H1 (cell line): ENCODE data around the gene EEF1A2. TPM values are rescaled to one million over a fixed set of nuclear protein-coding genes. Genes with fewer than 3 reads are reported as not detected.

Experiments used
- CTCF ChIA-PET: fragments of 300-600 bp; sonication (Branson Sonifier 250); formaldehyde crosslinking; loops from one replicate; lab custom pipeline; 2021; ENCODE audit not compliant: partially characterized antibody; lab: Charles Lee
- POLR2A ChIA-PET: fragments of 300-600 bp; sonication (Branson Sonifier 250); formaldehyde crosslinking; loops from one replicate; lab custom pipeline; 2021; ENCODE audit warnings: inconsistent platforms; ENCODE audit not compliant: partially characterized antibody; lab: Charles Lee
- DNase-seq, 2 experiments: peaks; one replicate each; pipeline versions ENCODE4 v3.0.0 to v3.0.0-alpha.2; 2010 to 2022; ENCODE audit warnings: low spot score in 2 of 2, low read depth in 1 of 2, mixed read lengths in 1 of 2
- FAIRE-seq: peaks from 2 replicates; lab custom pipeline; 2011; peaks lifted over from hg19 to GRCh38; lab: Jason Lieb, UNC
- H2AFZ ChIP-seq: 2 replicates; pipeline ENCODE4 v1.8.1; 2012; ENCODE audit warnings: low read length, inconsistent platforms
- H2AK5ac ChIP-seq: 2 replicates; pipeline ENCODE4 v1.6.1; 2013; ENCODE audit warnings: low read depth, low read length
- H2BK120ac ChIP-seq: replicated peaks from 2 replicates; pipeline ENCODE3; 2013; ENCODE audit warnings: low read depth, low read length, inconsistent platforms
- H2BK12ac ChIP-seq: 2 replicates; pipeline ENCODE4 v1.6.1; 2013; ENCODE audit warnings: low read depth, low read length
- H2BK15ac ChIP-seq: 2 replicates; pipeline ENCODE4 v1.6.1; 2013; ENCODE audit warnings: low read length
- H2BK20ac ChIP-seq: 2 replicates; pipeline ENCODE4 v1.6.1; 2013; ENCODE audit warnings: low read length
- H2BK5ac ChIP-seq: 2 replicates; pipeline ENCODE4 v1.6.1; 2013; ENCODE audit warnings: low read depth, low read length
- H3K14ac ChIP-seq: 2 replicates; pipeline ENCODE4 v1.6.1; 2013; ENCODE audit warnings: inconsistent platforms; ENCODE audit not compliant: insufficient read length
- H3K18ac ChIP-seq: 2 replicates; pipeline ENCODE4 v1.6.1; 2013; ENCODE audit warnings: low read length; ENCODE audit errors: extremely low read depth
- H3K23ac ChIP-seq: 2 replicates; pipeline ENCODE4 v1.6.1; 2013; ENCODE audit warnings: inconsistent platforms; ENCODE audit not compliant: insufficient read length
- H3K23me2 ChIP-seq: 2 replicates; pipeline ENCODE4 v1.6.1; 2013; ENCODE audit warnings: low read depth, low read length
- H3K27ac ChIP-seq: 2 replicates; pipeline ENCODE4 v1.6.1; 2011; ENCODE audit warnings: low read depth, low read length, inconsistent platforms
- H3K27me3 ChIP-seq, 4 experiments: replicated peaks in 1 of 4; 1 replicate in 1 of 4; 2 replicates in 3 of 4; pipeline versions ENCODE4 v1.6.1 to v1.8.1; 2011 to 2013; ENCODE audit warnings: low read length in 3 of 4, mild to moderate bottlenecking in 3 of 4, inconsistent platforms in 2 of 4, mixed read lengths in 2 of 4, moderate library complexity in 1 of 4; ENCODE audit not compliant: control insufficient read depth in 3 of 4, insufficient read depth in 3 of 4; ENCODE audit errors: extremely low read depth in 1 of 4
- H3K36me3 ChIP-seq, 4 experiments: 2 replicates each; pipeline versions ENCODE4 v1.6.1 to v1.8.1; 2011 to 2013; ENCODE audit warnings: mild to moderate bottlenecking in 4 of 4, low read length in 3 of 4, moderate library complexity in 2 of 4, control low read depth in 1 of 4, inconsistent platforms in 1 of 4; ENCODE audit not compliant: insufficient read depth in 4 of 4, control insufficient read depth in 2 of 4
- H3K4ac ChIP-seq: replicated peaks from 2 replicates; pipeline ENCODE3; 2013; ENCODE audit warnings: low read length, low read depth, mixed read lengths, inconsistent platforms; ENCODE audit not compliant: insufficient read length
- H3K4me1 ChIP-seq, 4 experiments: replicated peaks in 1 of 4; 1 replicate in 1 of 4; 2 replicates in 3 of 4; pipeline versions ENCODE4 v1.6.1 to v1.8.1; 2011 to 2013; ENCODE audit warnings: low read length in 3 of 4, inconsistent platforms in 2 of 4, mixed read lengths in 1 of 4; ENCODE audit not compliant: insufficient read depth in 4 of 4, control insufficient read depth in 3 of 4
- H3K4me2 ChIP-seq, 2 experiments: 2 replicates each; pipeline versions ENCODE4 v1.6.1 to v1.8.1; 2011 to 2013; ENCODE audit warnings: low read depth in 2 of 2, low read length in 2 of 2, control low read depth in 1 of 2, inconsistent platforms in 1 of 2, mild to moderate bottlenecking in 1 of 2; ENCODE audit not compliant: insufficient read depth in 1 of 2
- H3K4me3 ChIP-seq, 4 experiments: fragments of 200-600, 300-600 bp in 1 of 4; sonication (generic), shearing (Covaris generic), sonication (Bioruptor Twin) in 1 of 4; 2 replicates each; pipeline versions ENCODE4 v1.5.1 to v1.8.1; 2011 to 2016; ENCODE audit warnings: low read length in 4 of 4, low read depth in 3 of 4, control low read depth in 2 of 4, inconsistent platforms in 2 of 4, mild to moderate bottlenecking in 2 of 4, mixed read lengths in 1 of 4, moderate library complexity in 1 of 4; ENCODE audit not compliant: insufficient read depth in 2 of 4; ENCODE audit errors: extremely low read depth in 1 of 4
- H3K56ac ChIP-seq: replicated peaks from 2 replicates; pipeline ENCODE3; 2013; ENCODE audit warnings: low read depth, mild to moderate bottlenecking, mixed read lengths, low read length, inconsistent platforms; ENCODE audit not compliant: insufficient read length
- H3K79me1 ChIP-seq: 2 replicates; pipeline ENCODE4 v1.6.1; 2013; ENCODE audit warnings: low read depth, low read length, control low read depth
- H3K79me2 ChIP-seq, 2 experiments: 2 replicates each; pipeline versions ENCODE4 v1.6.1 to v1.8.1; 2012 to 2013; ENCODE audit warnings: low read length in 2 of 2, mild to moderate bottlenecking in 2 of 2, inconsistent platforms in 1 of 2; ENCODE audit not compliant: insufficient read depth in 2 of 2, control insufficient read depth in 1 of 2
- H3K9ac ChIP-seq, 4 experiments: replicated peaks in 1 of 4; 1 replicate in 1 of 4; 2 replicates in 3 of 4; pipeline versions ENCODE4 v1.6.1 to v1.8.1; 2011 to 2013; ENCODE audit warnings: low read depth in 3 of 4, low read length in 3 of 4, control low read depth in 2 of 4, mild to moderate bottlenecking in 2 of 4, moderate library complexity in 2 of 4, inconsistent platforms in 1 of 4; ENCODE audit errors: extremely low read depth in 1 of 4
- H3K9me3 ChIP-seq, 2 experiments: 2 replicates each; pipeline versions ENCODE4 v1.6.1 to v1.8.1; 2012 to 2013; ENCODE audit warnings: mild to moderate bottlenecking in 2 of 2, moderate library complexity in 2 of 2, control low read depth in 1 of 2, inconsistent platforms in 1 of 2, low read depth in 1 of 2, low read length in 1 of 2, mixed read lengths in 1 of 2; ENCODE audit not compliant: insufficient read depth in 2 of 2
- H4K20me1 ChIP-seq, 2 experiments: replicated peaks in 1 of 2; 2 replicates each; pipeline versions ENCODE3 to v1.8.1; 2011 to 2013; ENCODE audit warnings: inconsistent platforms in 2 of 2, low read length in 2 of 2, mild to moderate bottlenecking in 1 of 2; ENCODE audit not compliant: insufficient read depth in 2 of 2, control insufficient read depth in 1 of 2
- H4K5ac ChIP-seq: 2 replicates; pipeline ENCODE4 v1.6.1; 2013; ENCODE audit warnings: low read length, low read depth, mixed read lengths, inconsistent platforms; ENCODE audit not compliant: insufficient read length
- H4K8ac ChIP-seq: 2 replicates; pipeline ENCODE4 v1.8.0; 2013; ENCODE audit warnings: mild to moderate bottlenecking, moderate library complexity, low read length, inconsistent platforms; ENCODE audit not compliant: insufficient read depth; ENCODE audit errors: extremely low read depth
- H4K91ac ChIP-seq: replicated peaks from 2 replicates; pipeline ENCODE3; 2013; ENCODE audit warnings: low read length, mixed read lengths, inconsistent platforms; ENCODE audit not compliant: insufficient read length
- ASH2L ChIP-seq: fragments of 200-600, 300-600 bp; sonication (generic); IDR thresholded peaks from one replicate; pipeline ENCODE4 v1.7.1; 2017; ENCODE audit warnings: low read length
- EGR1 ChIP-seq: IDR thresholded peaks from 2 replicates; pipeline ENCODE4 v1.6.1; 2011; ENCODE audit warnings: low read depth, low read length, borderline replicate concordance
- GTF2F1 ChIP-seq: IDR thresholded peaks from 2 replicates; pipeline ENCODE4 v1.6.1; 2012; ENCODE audit warnings: low read depth, low read length, improper control_type of control experiment, borderline replicate concordance
- HDAC2 ChIP-seq, 2 experiments: fragments of 300-600 bp in 1 of 2; sonication (generic) in 1 of 2; IDR thresholded peaks; 2 replicates each; pipeline ENCODE4 v1.6.1; 2011 to 2012; ENCODE audit warnings: low read depth in 2 of 2, low read length in 2 of 2, mild to moderate bottlenecking in 2 of 2, moderate library complexity in 2 of 2, borderline replicate concordance in 1 of 2, inconsistent platforms in 1 of 2
- JUND ChIP-seq: IDR thresholded peaks from 2 replicates; pipeline ENCODE4 v1.6.1; 2011; ENCODE audit warnings: mild to moderate bottlenecking, improper control_type of control experiment, low read length
- MAFK ChIP-seq: IDR thresholded peaks from 2 replicates; pipeline ENCODE4 v1.6.1; 2012; ENCODE audit warnings: low read depth, mild to moderate bottlenecking, improper control_type of control experiment, low read length
- POLR2A ChIP-seq, 2 experiments: IDR thresholded peaks; 1 replicate in 1 of 2; 2 replicates in 1 of 2; pipeline ENCODE4 v1.6.1; 2011; ENCODE audit warnings: low read depth in 2 of 2, low read length in 2 of 2, mild to moderate bottlenecking in 2 of 2; ENCODE audit errors: control extremely low read depth in 1 of 2
- POLR2AphosphoS5 ChIP-seq: IDR thresholded peaks from 2 replicates; pipeline ENCODE4 v1.6.1; 2011; ENCODE audit warnings: low read depth, low read length
- POU5F1 ChIP-seq: IDR thresholded peaks from 2 replicates; pipeline ENCODE4 v1.6.1; 2011; ENCODE audit warnings: low read depth, mild to moderate bottlenecking, low read length, moderate library complexity
- SUZ12 ChIP-seq: fragments of 200-600 bp; sonication (generic); IDR thresholded peaks from 2 replicates; pipeline ENCODE4 v1.6.1; 2012; ENCODE audit warnings: mild to moderate bottlenecking, inconsistent platforms, low read length, moderate library complexity, mixed read lengths
- TAF7 ChIP-seq: optimal IDR thresholded peaks from 2 replicates; pipeline ENCODE3; 2011; ENCODE audit warnings: low read depth, mild to moderate bottlenecking, inconsistent platforms, low read length, moderate library complexity, borderline replicate concordance
- WGBS, 2 experiments: shearing (Covaris generic) in 1 of 2; methylation state at CpG; one replicate each; pipeline versions ENCODE4 v1.1.6 to v1.1.7; 2013 to 2015; ENCODE audit warnings: low lambda C conversion rate in 2 of 2, mixed read lengths in 2 of 2, inconsistent platforms in 1 of 2, low coverage in 1 of 2, missing lambda C conversion rate in 1 of 2; ENCODE audit not compliant: insufficient replicate concordance in 2 of 2, insufficient coverage in 1 of 2, insufficient read length in 1 of 2; ENCODE audit errors: extremely low coverage in 1 of 2, missing lambda C conversion rate in 1 of 2; 5-methylcytosine and 5-hydroxymethylcytosine counted together
- polyA plus RNA-seq, 7 experiments: library from polyadenylated mRNA; depleted of rRNA in 3 of 7; stranded (reverse) in 5 of 7; unstranded in 2 of 7; fragments of >200 nt in 5 of 7; fragments of 200-250 nt in 2 of 7; gene quantifications; 1 replicate in 5 of 7; 2 replicates in 1 of 7; 4 replicates in 1 of 7; pipeline versions ENCODE4 v1.2.1 to v1.2.3, GENCODE V29; 2011 to 2013; ENCODE audit warnings: missing spikeins in 2 of 7, mixed read lengths in 2 of 7
- total RNA-seq: library from RNA; stranded (reverse); fragmentation: NEBNext Ultra II Directional; extraction: Animal tissue kit (Norgen Biotek cat#: 25700); gene quantifications from 2 replicates; pipeline ENCODE4 v1.2.1, GENCODE V29; 2021
- TF ChIP-seq, protein P1 (sequence below): IDR thresholded peaks from 2 replicates; pipeline ENCODE4 v1.6.1; 2011; ENCODE audit warnings: low read depth, mild to moderate bottlenecking, low read length; ENCODE audit not compliant: insufficient read depth

Gene EEF1A2
- total and polyA plus RNA-seq, 2 of the 8 experiments (the other 6 are each of a cell fraction or from before 2014, with no cell fraction given), result 7.4 to 25.8 TPM

- Histone ChIP-seq H2BK12ac (no peak overlapping the region), H3K18ac (no peak overlapping the region), H4K20me1 (peaks cover 2 to 13% of the 10 kb centered on the region in 2 experiments), H3K4me1 (peaks cover 0 to 4% (median 0%) of the 10 kb centered on the region in 4 experiments; a peak in 1 of 7 replicates), H4K8ac (no peak overlapping the region), H3K56ac (no peak overlapping the region), H3K14ac (no peak overlapping the region), H4K5ac (no peak overlapping the region), H4K91ac (no peak overlapping the region), H2BK120ac (no peak overlapping the region), H3K27ac (no peak overlapping the region), H3K23ac (no peak overlapping the region), H3K4ac (no peak overlapping the region), H3K79me2 (peaks cover 0 to 19% of the 10 kb centered on the region in 2 experiments; a peak in 1 of 4 replicates), H2BK20ac (no peak overlapping the region), H3K23me2 (peaks cover 13% of the 10 kb centered on the region; the same call in 1 of the 2 replicates), H2AK5ac (no peak overlapping the region), H3K9me3 (no peaks in the 10 kb centered on the region; a peak in 1 of 4 replicates), H3K79me1 (peaks cover 2% of the 10 kb centered on the region), H2AFZ (no peak overlapping the region), H2BK15ac (no peak overlapping the region), H3K9ac (no peak overlapping the region), H3K4me2 (no peak overlapping the region), H3K27me3 (no peaks in the 10 kb centered on the region), H3K4me3 (no peak overlapping the region), H3K36me3 (no peaks in the 10 kb centered on the region; a peak in 1 of 8 replicates), H2BK5ac (no peak overlapping the region; the same call in 1 of the 2 replicates)
- WGBS, 2 experiments, result 91% methylated on average over 19 of the region's 26 CpGs; no CpG with 5 or more reads in 1 of the 2 experiments
- DNase-seq (no peak), FAIRE-seq (no peak)
- ChIA-PET CTCF (interaction anchor here (1.1 to 2.4 kb wide), 5 partner anchors 27 to 56 kb away, joined by 3 to 14 read pairs (median 4); no protein-coding TSS in a partner anchor), POLR2A (interaction anchor here (0.8 kb wide), 1 partner anchor 89 kb away, joined by 3 read pairs; no protein-coding TSS in a partner anchor)
- TF ChIP-seq POU5F1, result no peak
- no peak for TF ChIP-seq POLR2A (IDR thresholded peaks at IDR 0.05; ENCODE audit: control extremely low read depth in 1 of 2, low read depth in 2 of 2, low read length in 2 of 2)
- TF ChIP-seq MAFK, result no peak
- no peak for TF ChIP-seq JUND
- TF ChIP-seq HDAC2 (IDR thresholded peaks at IDR 0.05; ENCODE audit: borderline replicate concordance in 1 of 2, low read depth in 2 of 2, low read length in 2 of 2), result no peak
- no peak for TF ChIP-seq GTF2F1
- TF ChIP-seq POLR2AphosphoS5, result no peak
- TF ChIP-seq TAF7, result no peak
- TF ChIP-seq ASH2L, result no peak
- TF ChIP-seq, protein P1, sequence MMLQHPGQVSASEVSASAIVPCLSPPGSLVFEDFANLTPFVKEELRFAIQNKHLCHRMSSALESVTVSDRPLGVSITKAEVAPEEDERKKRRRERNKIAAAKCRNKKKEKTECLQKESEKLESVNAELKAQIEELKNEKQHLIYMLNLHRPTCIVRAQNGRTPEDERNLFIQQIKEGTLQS, result no peak
- TF ChIP-seq EGR1, result no peak
- no peak for TF ChIP-seq SUZ12
Measured at GRCh38 chr20:63440366-63440955, 58.4 kb downstream of the EEF1A2 start.
